Activated CD4-positive, CD25-positive, alpha-beta regulatory T cell treated with anti-CD3 and anti-CD28 coated beads, Interleukin-2, amount 50 U/mL, for 72 hours (primary cell): ENCODE measurements around the gene FOXA3.
A peak's percentile ranks its signal among the peaks of the same experiment; 100 is the strongest.
"Not testable (repeated sequence)": the region's sequence is repeated elsewhere in the genome, so short reads cannot be mapped to it uniquely, and the experiment has no call there.

Experiments
- DNase-seq: peaks from one replicate; pipeline ENCODE4 v3.0.0; 2021

The FOXA3 gene

GRCh38 chr19:45876411-45877197 is 12.5 kb downstream of the FOXA3 start:
- no peak for DNase-seq

GRCh38 chr19:45878043-45878794 is 14.1 kb downstream of the FOXA3 start:
- DNase-seq = no peak

GRCh38 chr19:45879055-45879454 is 14.9 kb downstream of the FOXA3 start:
- no peak for DNase-seq

GRCh38 chr19:45879971-45880370 is 15.8 kb downstream of the FOXA3 start:
- no peak for DNase-seq

- DNase-seq = no peak
These were observed 17.2 kb downstream of the FOXA3 start for GRCh38 chr19:45881082-45881908.

- DNase-seq = no peak
These were observed 17.9 kb downstream of the FOXA3 start for GRCh38 chr19:45881909-45882528.

GRCh38 chr19:45882652-45883585 is 18.8 kb downstream of the FOXA3 start:
- peak; percentile 87 for DNase-seq

GRCh38 chr19:45883586-45883880 is 19.4 kb downstream of the FOXA3 start:
- DNase-seq = no peak

GRCh38 chr19:45883881-45884681 is 20.0 kb downstream of the FOXA3 start:
- DNase-seq = no peak

- no peak for DNase-seq
These were observed 20.8 kb downstream of the FOXA3 start for GRCh38 chr19:45884682-45885555.

GRCh38 chr19:45885556-45886426 is 21.7 kb downstream of the FOXA3 start, which contains the start of gene IRF2BP1:
IRF2BP1 (minus strand) TSS chr19:45886141; CDS start chr19:45885774, 367 bp downstream.
- peak; percentile 85 for DNase-seq

GRCh38 chr19:45886427-45887199 is 22.5 kb downstream of the FOXA3 start:
- peak; percentile 84 for DNase-seq

- DNase-seq = no peak
These were observed 23.1 kb downstream of the FOXA3 start for GRCh38 chr19:45887200-45887710.

GRCh38 chr19:45889210-45889885 is 25.2 kb downstream of the FOXA3 start:
- DNase-seq = no peak

- no peak for DNase-seq
These were observed 26.8 kb downstream of the FOXA3 start for GRCh38 chr19:45890877-45891276.

- DNase-seq = no peak
These were observed 31.4 kb downstream of the FOXA3 start for GRCh38 chr19:45895519-45895972.

GRCh38 chr19:45895983-45896599 is 32.0 kb downstream of the FOXA3 start:
- not testable (repeated sequence) for DNase-seq
